SK-N-SH treated with all-trans-retinoic acid at 6 μM for 48 hours (cell line): ENCODE data around the gene SUCO.

Experiments
- ARNTL ChIP-seq: fragments of 450-650 bp; formaldehyde crosslinking; IDR thresholded peaks from 2 replicates; pipeline ENCODE4 v1.5.0; 2020; ENCODE audit warnings: low read depth, mild to moderate bottlenecking, moderate library complexity, borderline replicate concordance
- BACH2 ChIP-seq: fragments of 250-450 bp; sonication (Bioruptor Pico); IDR thresholded peaks from 2 replicates; pipeline ENCODE4 v1.9.0; 2021; ENCODE audit warnings: mild to moderate bottlenecking, borderline replicate concordance
- GLIS3 ChIP-seq: fragments of 250-450 bp; sonication (Bioruptor Pico); IDR thresholded peaks from 2 replicates; pipeline ENCODE4 v1.5.0; 2020; ENCODE audit warnings: mild to moderate bottlenecking, moderate library complexity
- ISL1 ChIP-seq: fragments of 250-450 bp; sonication (Bioruptor Pico); IDR thresholded peaks from 2 replicates; pipeline ENCODE4 v2.1.2; 2022; ENCODE audit warnings: mild to moderate bottlenecking, moderate library complexity
- OSR1 ChIP-seq: fragments of 250-450 bp; sonication (Bioruptor Pico); IDR thresholded peaks from 2 replicates; pipeline ENCODE4 v1.8.0; 2022; ENCODE audit warnings: moderate library complexity, mild to moderate bottlenecking, inconsistent platforms
- SNAI2 ChIP-seq: fragments of 250-450 bp; sonication (Bioruptor Pico); IDR thresholded peaks from 2 replicates; pipeline ENCODE4 v1.5.0; 2020; ENCODE audit warnings: mild to moderate bottlenecking, moderate library complexity
- TCF4 ChIP-seq: fragments of 250-450 bp; sonication (Bioruptor Pico); IDR thresholded peaks from 2 replicates; pipeline ENCODE4 v1.8.0; 2021; ENCODE audit warnings: mild to moderate bottlenecking, moderate library complexity, borderline replicate concordance
- TOX ChIP-seq: fragments of 250-450 bp; sonication (Bioruptor Pico); IDR thresholded peaks from 2 replicates; pipeline ENCODE4 v1.8.0; 2021; ENCODE audit warnings: mild to moderate bottlenecking, moderate library complexity, borderline replicate concordance
- ZC3H10 ChIP-seq: fragments of 250-450 bp; sonication (Bioruptor Pico); IDR thresholded peaks from 2 replicates; pipeline ENCODE4 v1.5.1; 2021; ENCODE audit warnings: mild to moderate bottlenecking, moderate library complexity
- ZFP30 ChIP-seq: fragments of 450-650 bp; formaldehyde crosslinking; IDR thresholded peaks from 2 replicates; pipeline ENCODE4 v1.5.0; 2022; ENCODE audit warnings: mild to moderate bottlenecking, moderate library complexity
- TF ChIP-seq, protein P1 (sequence below): fragments of 250-450 bp; sonication (Bioruptor Pico); IDR thresholded peaks from 2 replicates; pipeline ENCODE4 v1.5.1; 2020; ENCODE audit warnings: low read depth, mild to moderate bottlenecking, moderate library complexity
- TF ChIP-seq, protein P2 (sequence below): fragments of 250-450 bp; sonication (Bioruptor Pico); IDR thresholded peaks from 2 replicates; pipeline ENCODE4 v1.5.1; 2021; ENCODE audit warnings: mild to moderate bottlenecking, moderate library complexity
- TF ChIP-seq, protein P3 (sequence below): fragments of 250-450 bp; sonication (Bioruptor Pico); IDR thresholded peaks from 2 replicates; pipeline ENCODE4 v1.8.0; 2020; ENCODE audit warnings: mild to moderate bottlenecking, moderate library complexity, borderline replicate concordance

DNA sequence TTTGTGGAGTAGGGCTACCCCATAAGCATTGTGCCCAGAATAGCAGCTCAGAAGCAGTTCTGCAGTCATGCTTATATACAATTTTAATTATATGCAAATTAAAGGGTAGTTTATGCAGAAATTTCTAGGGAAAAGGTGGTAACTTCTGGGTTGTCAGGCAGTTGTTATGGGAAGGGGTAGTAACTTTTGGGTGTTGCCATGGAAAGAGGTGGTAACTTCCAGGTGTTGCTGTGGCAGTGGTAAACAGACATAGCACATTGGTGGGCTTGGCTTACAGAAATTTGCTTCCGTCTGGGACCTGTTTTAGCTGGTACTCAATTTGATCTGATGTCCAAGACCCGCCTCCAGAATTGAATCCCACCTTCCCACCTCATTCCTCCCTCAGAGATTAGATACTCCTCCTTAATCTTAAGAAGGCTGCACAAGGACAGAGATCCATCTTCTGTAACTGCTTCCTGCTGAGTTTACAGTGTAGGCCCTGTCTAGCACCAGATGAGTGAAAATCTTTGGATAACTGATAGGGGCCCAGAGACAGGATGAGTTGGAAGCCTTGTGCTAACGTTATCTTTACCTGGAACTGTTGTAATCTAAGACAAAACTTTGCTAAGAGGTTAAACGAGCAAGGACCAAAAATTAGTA, 26.7 kb downstream of the SUCO start:
- TF ChIP-seq, protein P1, sequence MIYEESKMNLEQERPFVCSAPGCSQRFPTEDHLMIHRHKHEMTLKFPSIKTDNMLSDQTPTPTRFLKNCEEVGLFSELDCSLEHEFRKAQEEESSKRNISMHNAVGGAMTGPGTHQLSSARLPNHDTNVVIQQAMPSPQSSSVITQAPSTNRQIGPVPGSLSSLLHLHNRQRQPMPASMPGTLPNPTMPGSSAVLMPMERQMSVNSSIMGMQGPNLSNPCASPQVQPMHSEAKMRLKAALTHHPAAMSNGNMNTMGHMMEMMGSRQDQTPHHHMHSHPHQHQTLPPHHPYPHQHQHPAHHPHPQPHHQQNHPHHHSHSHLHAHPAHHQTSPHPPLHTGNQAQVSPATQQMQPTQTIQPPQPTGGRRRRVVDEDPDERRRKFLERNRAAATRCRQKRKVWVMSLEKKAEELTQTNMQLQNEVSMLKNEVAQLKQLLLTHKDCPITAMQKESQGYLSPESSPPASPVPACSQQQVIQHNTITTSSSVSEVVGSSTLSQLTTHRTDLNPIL (CRISPR knock-in tag) = no peak
- TF ChIP-seq TOX (CRISPR knock-in tag) (no peak), ISL1 (no peak), ARNTL (CRISPR knock-in tag) (no peak), TCF4 (no peak), ZC3H10 (no peak), ZFP30 (CRISPR knock-in tag) (no peak), BACH2 (CRISPR knock-in tag) (no peak), OSR1 (no peak), SNAI2 (CRISPR knock-in tag) (no peak), GLIS3 (CRISPR knock-in tag) (no peak)
- TF ChIP-seq, protein P2, sequence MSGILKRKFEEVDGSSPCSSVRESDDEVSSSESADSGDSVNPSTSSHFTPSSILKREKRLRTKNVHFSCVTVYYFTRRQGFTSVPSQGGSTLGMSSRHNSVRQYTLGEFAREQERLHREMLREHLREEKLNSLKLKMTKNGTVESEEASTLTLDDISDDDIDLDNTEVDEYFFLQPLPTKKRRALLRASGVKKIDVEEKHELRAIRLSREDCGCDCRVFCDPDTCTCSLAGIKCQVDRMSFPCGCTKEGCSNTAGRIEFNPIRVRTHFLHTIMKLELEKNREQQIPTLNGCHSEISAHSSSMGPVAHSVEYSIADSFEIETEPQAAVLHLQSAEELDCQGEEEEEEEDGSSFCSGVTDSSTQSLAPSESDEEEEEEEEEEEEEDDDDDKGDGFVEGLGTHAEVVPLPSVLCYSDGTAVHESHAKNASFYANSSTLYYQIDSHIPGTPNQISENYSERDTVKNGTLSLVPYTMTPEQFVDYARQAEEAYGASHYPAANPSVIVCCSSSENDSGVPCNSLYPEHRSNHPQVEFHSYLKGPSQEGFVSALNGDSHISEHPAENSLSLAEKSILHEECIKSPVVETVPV = no peak
- TF ChIP-seq, protein P3, sequence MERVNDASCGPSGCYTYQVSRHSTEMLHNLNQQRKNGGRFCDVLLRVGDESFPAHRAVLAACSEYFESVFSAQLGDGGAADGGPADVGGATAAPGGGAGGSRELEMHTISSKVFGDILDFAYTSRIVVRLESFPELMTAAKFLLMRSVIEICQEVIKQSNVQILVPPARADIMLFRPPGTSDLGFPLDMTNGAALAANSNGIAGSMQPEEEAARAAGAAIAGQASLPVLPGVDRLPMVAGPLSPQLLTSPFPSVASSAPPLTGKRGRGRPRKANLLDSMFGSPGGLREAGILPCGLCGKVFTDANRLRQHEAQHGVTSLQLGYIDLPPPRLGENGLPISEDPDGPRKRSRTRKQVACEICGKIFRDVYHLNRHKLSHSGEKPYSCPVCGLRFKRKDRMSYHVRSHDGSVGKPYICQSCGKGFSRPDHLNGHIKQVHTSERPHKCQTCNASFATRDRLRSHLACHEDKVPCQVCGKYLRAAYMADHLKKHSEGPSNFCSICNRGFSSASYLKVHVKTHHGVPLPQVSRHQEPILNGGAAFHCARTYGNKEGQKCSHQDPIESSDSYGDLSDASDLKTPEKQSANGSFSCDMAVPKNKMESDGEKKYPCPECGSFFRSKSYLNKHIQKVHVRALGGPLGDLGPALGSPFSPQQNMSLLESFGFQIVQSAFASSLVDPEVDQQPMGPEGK (CRISPR knock-in tag) = no peak
